GM19328 (cell line): ENCODE measurements around the gene TBC1D10B.

Source experiments
- ATAC-seq: cut with Tn5 transposase; IDR thresholded peaks from one replicate; pipeline ENCODE4 v1.9.1; 2021; ENCODE audit warnings: mild to moderate bottlenecking, moderate library complexity; ENCODE audit not compliant: unreplicated experiment

TBC1D10B gene

DNA sequence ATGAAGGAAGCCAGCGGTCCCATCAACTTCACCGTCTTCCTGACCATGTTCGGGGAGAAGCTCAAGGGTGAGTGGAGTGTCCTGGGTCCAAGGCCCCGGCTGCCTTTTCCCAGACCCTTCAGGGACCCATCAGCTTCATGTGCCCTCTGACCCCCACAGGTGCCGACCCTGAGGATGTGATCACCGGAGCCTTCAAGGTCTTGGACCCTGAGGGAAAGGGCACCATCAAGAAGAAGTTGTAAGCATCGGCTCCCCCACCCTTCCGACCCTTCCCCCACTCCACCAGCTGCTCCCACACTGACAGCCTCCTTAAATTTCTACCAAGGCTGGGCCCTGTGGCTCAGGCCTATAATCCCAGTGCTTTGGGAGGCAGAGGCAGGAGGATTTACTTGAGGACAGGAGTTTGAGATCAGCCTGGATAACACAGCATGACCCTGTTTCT is 6.2 kb upstream of the TBC1D10B start:
- no peak for ATAC-seq

DNA sequence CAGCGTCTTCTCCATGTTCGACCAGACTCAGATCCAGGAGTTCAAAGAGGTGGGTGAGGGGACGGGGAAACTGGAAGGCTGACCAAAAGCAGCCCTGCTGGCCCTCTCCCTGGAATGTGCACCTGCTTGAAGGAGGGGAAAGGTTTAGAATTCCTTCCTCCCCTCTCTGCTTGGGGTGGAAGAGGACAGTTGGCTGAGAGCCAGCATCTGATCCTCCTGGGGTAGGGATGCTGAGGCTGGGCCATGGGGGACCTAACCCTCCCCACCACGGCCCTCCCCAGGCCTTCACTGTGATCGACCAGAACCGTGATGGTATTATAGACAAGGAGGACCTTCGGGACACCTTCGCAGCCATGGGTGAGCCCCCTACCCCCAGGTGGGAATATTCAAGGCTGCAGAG is 5.6 kb upstream of the TBC1D10B start:
- ATAC-seq: no peak

DNA sequence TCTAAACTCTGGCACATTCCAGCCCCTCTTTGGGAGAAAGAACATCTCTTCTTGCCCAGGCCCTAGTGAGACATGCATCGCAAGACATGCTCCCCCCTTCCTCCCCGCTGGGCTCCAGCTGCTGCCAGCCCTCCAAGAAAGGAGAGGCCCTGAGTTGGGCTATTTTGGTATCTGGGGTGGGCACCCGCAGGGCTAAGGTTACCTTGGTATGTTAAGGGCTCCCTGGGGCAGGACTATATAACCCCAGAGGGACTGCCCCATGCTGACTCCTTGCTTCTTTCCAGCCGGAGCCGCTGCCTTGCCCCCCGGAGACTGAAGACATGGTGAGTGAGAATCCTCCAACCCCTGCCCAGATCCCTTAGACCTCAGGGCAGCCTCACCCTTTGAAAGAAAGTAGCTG is 4.2 kb upstream of the TBC1D10B start, which contains the start of gene MYL11:
MYL11 (plus strand) TSS at position 265 of the 400 bp plus-strand sequence; CDS start at position 321, 56 bp downstream.
- no peak for ATAC-seq

DNA sequence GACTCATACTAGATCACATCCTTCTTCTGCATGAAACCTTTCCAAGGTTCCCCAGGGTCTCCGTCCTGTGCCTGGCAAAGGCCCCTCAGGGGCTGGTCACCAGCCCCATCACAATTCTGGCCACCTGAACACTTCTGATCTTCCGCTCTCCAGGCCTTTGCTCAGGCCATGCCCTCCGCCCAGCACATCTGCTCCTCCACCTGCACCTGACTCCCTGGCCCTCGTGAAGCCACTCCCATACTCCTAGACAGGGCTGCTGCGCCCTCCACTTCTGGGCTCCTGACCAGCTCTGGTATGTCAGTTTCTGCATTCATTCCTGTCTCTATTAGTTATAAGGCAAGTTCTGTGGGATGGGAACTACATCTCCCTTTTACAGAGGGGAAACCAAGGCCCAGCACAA is 2.4 kb upstream of the TBC1D10B start:
- ATAC-seq: no peak

DNA sequence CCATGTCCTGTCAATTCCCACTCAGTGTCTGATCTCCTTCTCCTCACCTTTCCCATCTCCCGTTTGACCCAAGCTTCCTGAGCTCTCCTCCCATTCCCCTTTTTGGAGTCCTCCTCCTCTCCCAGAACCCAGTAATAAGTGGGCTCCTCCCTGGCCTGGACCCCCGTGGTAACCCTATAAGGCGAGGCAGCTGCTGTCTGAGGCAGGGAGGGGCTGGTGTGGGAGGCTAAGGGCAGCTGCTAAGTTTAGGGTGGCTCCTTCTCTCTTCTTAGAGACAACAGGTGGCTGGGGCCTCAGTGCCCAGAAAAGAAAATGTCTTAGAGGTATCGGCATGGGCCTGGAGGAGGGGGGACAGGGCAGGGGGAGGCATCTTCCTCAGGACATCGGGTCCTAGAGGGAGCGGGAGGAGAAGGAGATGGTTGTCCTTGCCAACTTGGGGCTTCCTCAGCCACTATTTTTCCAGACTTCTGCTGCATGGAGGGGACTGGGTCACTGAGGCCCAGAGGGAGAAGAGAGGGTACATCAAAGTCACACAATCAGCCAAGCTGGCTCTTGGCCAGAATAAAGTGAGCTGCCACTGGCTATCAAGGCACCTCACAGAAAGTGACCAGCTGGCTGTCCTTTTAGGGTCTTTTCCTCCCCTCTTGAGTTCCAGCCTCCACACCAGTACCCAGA is 1.9 kb upstream of the TBC1D10B start:
- no peak for ATAC-seq

DNA sequence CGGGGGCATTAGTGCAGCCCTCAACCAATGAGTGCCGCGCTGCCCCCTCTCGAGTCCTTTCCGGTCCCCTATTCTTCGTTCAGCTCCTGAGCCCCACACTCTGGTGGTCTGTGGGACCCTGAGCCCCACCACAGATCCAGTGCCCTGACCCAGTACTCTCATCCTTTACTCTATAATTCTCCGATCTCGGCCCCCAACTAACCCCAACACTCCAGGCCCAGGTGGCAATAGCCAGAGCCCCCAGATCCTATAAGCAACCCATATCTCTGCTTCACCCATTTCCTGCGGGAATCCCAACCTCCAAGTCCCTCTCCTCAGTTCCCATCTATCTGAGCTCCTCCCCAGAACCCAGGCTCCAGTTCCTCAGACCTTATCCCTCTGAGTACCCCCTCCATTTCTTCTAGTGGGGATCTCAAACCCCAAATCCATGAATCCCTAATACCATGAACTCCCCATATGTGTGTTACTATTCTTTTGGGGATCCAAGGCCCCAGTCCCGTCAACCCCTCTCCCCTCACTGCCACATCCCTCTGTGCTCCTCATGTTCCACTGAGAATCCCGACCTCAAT is 1.0 kb upstream of the TBC1D10B start:
- no peak for ATAC-seq

DNA sequence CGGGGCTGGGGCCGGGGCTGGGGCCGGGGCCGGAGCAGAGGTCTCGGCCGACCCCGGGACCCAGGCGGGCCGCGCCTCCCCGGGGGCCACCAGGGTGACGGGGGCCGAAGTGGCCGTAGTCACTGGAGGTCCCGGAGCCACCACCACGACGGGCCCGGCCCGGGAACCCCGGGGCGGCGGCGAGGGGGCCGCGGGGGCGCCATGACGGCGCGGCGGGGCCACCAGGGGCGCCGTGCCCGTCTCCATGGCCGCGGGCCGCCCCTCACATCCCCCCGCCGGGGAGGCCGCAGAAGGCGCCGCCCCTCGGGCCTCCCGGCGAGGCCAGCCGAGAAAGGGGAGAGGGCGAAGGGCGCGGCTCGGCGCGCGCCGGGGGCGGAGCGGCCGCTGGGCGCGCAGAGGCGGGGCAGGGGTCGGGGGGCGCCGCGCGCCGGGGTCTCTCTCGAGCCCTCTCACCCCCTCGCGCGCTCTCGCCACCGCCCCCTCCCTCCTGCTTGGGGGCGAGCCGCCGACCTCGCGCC is 297 bp downstream of the TBC1D10B start:
- no peak for ATAC-seq

DNA sequence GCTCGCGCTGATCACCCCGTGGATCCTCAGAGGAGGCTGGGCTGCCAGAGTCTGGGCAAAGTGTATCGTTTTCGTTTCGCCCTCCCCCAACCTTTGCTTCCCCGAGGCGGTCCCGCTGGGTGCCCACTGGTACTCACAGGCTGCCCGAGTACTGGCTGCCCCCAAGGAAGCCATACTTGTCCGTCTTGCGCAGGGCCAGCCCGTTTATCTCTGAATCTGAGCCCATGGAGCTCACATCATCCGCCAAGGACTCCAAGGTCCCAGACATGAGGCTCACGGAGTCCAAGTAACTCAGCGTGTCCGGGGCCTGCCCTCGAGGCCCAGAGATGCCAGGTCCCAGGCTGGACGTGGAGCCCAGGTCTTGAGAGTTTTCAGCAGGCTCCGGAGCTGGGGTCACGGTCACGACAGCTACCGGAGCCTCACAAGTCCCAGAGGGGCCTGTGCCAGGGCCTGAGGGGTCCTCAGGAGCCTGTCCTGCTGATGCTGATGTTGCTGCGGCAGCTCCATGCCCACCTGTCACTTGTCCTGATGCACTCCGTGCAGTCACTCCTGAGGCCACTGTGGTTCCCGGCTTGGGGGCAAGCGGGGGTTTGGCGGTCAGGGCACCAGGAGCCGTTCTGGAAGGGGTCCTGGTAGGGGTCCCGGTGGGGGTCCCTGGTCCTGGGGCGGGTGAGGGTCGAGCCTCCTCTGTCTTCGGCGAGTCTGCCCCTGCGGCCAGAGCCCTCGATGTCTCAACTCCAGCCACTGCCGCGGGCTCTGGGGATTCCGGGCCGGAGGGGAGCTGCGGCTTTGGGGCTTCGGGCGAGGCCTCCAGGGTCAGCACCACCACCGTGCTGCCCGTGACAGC is 980 bp downstream of the TBC1D10B start:
- ATAC-seq: no peak

DNA sequence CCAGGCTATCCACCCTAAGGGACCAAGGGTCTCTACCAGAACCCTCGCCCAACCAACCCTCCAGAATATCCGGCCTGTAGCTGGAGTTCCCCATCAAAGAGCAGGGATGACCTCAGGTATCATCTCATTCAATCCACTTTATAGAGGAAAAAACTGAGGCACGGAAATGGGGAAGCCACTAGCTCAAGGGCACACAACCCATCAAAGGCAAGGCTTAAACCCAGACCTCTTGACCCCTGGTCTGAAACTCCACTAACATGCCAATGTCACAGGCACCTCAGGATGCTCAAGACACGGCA is 1.6 kb downstream of the TBC1D10B start:
- ATAC-seq: no peak

DNA sequence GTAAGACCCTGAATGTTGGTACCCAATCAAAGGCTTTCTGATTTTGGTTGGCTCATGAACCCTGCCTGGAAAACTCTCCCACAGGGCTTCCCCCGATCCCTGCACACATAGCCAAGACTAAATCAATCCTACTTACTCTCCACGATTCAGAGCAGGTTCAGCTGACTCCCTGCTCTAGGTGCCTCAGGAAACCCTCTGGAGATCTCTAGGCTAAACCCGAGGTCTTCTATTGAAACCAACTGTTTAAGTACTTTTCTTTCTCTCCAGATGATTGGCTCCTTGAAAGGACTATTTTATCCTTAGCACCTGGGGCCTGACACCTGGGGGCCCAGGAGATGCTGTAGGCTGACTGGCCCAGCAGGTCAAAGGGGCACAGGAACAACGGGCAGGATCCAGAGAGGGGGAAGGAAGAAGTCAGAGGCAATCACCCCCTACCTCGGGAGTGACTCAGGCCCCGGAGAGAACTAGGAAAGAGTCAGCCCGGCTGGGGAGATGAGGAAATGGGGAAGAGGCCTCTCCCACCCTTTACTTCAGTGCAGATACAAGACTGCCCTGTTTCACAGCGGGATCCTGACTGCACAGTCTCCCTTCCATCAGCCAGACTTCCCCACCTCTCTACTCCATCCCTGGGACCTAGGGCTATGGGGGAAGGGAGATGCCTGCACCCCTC is 2.0 kb downstream of the TBC1D10B start:
- no peak for ATAC-seq

DNA sequence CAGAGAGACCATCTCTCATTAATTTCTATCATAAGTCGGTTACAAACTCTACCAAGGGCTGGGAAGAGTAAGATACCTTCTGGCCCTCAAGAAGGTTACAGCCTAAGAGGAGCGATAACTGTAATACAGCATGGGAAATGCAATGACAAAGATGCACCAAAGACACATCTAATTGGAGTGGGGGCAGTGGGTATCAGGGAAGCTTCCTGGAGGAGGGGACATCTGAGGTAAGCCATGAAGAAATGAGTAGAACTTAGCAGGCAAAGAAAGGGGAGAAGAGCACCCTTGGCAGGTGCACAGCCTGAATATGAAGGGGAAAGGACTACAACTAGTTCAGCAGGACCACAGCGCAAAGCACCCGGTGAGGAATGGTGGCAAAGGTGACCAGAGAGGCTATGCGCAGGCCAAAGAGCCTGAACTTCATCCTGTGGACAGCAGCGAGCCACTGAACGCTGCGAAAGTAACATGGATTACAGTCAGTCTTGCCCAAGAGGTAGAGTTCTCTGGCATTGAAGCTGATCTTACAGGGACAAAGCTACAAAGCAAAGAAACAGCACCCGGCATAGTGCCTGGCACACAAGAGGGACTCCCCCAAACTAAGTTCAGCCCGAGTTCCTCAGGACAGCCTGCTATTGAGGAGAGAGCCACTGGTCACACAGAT is 2.8 kb downstream of the TBC1D10B start:
- ATAC-seq: no peak

DNA sequence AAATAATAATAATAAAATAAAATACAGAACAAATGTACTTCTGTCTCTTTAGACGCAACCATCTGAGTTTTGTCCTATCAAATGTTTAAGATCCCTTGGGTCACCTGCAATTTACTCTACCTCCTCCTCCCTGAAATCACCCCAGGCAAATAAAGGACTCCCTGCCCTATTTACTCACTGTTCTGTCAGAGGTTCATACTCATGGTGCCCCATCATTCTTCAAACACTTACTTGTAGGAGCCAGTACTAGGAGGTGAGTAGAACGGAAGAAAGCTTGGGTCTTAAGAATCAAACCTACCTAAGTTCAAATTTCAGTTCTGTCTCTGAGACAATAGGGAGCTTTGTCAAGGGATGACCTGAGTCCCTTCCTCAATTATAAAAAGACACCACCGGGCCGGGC is 3.8 kb downstream of the TBC1D10B start:
- no peak for ATAC-seq

DNA sequence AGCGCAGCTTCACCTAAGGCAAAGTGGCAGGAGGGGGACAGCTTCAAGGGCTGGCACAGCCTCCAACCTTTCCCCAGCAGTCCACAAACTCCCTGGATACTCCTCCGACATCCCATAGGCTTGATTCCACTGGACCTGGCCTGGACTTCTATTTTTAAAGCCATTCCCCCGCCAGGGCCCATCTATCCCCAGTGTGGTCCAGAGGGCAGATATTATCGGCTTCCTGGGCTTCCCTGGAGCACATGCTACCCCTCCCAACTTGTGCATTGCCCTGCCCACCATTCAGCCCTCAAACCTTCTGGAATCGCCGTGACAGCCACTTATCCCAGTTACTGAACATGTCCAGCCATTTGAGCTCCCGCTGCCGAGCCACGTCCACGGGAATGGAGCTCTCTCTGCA is 5.1 kb downstream of the TBC1D10B start:
- no peak for ATAC-seq

DNA sequence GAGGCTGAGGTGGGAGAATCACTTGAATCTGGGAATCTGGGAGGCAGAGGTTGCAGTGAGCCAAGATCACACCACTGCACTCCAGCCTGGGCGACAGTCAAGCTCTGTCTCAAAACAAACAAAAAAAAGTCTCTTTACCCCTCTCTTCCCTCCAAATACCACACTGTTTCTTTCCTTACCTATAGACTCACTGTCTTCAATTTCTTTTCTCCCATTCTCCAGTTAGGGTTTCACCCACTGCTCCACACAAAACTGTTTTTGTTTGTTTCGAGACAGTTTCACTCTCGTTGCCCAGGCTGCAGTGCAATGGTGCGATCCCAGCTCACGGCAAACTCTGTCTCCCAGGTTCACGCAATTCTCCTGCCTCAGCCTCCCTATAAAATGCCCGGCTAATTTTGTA is 9.1 kb downstream of the TBC1D10B start:
- no peak for ATAC-seq

DNA sequence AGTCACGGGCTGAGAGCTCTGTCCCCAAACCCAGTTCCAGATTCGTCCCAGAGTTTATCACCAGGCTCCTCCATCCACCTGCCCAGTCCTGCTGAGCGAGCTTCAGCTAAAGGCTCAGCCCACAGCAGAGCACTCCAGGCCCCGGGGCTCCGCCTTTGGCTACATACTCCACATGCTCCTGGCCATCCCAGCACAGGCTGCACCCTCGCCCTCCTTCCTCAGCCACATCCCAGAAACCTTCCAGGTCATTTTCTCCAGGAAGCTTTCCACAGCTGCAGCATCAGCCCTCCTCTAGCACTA is 10.5 kb downstream of the TBC1D10B start:
- no peak for ATAC-seq

DNA sequence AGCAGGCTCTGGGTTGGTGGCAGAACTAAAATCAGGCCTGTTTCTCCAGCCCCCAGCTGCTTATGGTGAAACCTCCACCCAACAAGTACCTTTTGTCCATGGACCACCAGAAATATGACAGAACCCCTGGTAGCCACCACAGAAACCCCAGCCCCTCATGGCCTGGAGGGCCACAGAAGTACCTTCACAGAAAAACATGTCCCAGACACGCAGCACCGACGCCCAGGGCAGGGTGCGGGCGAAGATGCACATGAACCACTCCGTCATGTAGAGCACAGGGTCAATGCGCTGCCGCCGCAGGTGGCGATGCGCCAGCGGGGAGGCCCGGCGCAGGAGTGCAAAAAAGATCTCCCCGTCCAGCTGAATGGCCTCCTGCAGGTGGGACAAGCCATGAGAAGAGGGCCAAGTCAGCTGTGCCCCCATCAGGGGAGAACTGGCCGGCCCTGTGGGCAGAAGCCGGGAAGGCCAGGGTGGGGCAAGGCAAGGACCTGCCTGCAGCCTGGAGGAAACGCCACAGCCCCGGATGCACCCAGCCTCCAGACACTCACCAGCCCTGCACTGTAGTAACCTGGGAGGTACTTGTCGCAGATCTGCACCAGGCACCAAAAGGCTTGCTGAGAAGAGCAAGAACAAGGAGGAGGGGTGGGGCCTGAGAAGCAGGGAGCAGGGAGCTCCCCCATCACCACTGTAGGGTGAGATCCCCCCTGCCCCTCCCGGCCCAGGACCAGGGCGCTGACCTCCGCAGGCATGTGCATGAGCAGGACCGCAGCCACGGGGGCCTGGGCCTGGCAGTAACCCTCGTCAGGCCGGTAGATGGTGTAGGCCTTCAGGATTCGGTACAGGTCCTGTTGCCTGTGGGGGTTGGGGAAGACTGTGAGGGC is 11.1 kb downstream of the TBC1D10B start:
- no peak for ATAC-seq

DNA sequence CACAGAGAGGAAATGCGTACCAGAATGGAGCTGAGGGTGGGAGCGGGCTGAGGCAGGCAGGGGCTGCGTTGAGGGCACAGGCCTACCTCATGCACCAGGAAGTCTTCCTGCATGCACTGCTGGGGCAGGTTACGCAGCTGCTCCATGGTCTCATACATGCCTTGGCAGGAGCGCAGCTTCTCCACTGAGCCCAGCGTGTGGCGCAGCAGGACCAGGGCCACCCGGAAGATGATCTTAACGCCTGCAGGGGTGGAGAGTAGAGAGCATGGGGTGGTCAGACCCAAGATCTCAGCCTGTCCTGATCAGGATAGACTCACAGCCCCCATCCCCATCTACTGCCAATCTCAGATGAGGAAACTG is 11.7 kb downstream of the TBC1D10B start:
- ATAC-seq: no peak

DNA sequence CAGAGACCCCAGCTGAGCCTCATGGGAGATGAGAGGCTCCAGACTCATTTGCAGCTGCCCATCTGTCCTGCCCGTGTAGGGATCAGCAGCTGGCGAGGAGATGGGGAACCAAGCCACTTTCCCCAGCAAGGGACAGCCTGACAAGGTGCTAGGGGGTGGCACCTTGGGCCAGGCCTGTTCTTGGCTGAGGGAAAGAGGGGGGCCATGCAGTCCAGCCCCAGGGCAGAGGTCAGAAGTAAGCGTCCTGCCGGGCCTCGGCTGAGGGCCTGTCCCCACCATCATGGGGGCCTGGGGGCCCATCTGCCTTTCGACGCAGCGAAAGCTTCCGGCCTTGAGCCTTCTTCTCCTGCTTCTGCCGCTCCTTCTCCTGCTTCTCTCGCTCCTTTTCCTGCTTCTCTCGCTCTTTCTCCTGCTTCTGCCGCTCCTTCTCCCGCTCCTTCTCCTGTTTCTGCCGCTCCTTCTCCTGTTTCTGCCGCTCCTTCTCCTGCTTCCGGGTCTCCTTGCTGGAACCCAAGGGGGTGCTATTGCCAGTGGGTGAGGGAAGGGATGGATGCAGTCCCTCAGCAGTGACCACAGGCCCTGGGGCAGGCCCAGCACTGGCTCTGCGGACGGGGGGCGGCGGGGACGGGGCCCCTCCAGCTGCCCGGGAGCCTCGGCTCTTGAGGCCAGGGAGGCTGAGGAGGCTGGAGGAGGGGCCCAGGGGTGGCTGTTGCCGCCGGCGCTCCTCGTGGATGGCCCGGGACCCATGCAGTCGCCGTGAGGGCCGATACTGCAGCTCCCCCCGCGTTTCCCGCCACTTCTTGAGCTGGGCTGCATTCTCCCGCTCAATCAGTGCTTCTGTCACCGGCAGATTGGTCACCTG is 12.3 kb downstream of the TBC1D10B start:
- no peak for ATAC-seq

DNA sequence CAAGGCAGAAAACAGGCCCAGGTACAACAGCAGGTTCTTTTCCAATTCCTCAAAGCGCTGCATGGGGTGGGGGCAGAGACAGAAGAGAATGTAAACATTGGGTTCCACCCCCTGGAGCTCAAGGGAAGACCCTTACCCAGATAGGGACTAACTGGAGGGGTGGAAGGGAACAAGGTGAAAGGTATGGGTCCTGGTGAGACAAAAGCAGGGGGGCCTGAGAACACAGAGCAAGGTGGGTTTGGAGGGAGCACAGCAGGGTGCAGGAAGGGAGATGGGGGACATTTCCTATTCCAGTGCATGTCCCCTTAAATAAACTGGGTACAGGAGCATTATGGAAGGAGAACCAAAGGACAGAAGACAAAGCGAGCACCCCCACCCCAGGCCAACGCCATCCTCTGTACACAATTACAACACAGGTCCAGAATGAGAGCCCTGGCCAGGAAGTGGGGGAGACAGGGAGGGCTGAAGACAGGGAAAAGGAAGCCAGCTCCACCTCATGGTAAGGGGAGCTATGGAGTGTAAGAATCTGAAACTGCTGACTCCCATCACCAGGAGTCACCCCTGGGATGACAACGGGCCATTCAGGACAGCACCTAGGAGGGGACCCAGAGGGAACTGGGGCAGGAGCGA is 13.1 kb downstream of the TBC1D10B start:
- no peak for ATAC-seq
